Liver (tissue), 9 donors: ENCODE data around the gene MSMO1. TPM values are rescaled to one million over a fixed set of nuclear protein-coding genes. Genes with fewer than 3 reads are reported as not detected.

Experiments
- DNase-seq: peaks from one replicate; pipeline ENCODE4 v3.0.0-alpha.2; 2017; ENCODE audit warnings: low spot score
- H3K27ac ChIP-seq, 2 donors: one replicate each; pipeline ENCODE4 v1.7.0; 2013; ENCODE audit warnings: inconsistent platforms in 2 of 2, low read length in 2 of 2, control low read depth in 1 of 2, low read depth in 1 of 2, mild to moderate bottlenecking in 1 of 2
- H3K27me3 ChIP-seq, 4 donors: one replicate each; pipeline versions ENCODE4 v1.6.1 to v1.7.0; 2013; ENCODE audit warnings: low read length in 3 of 4, inconsistent platforms in 1 of 4, mild to moderate bottlenecking in 1 of 4, moderate library complexity in 1 of 4; ENCODE audit not compliant: control insufficient read depth in 4 of 4, insufficient read depth in 4 of 4
- H3K36me3 ChIP-seq, 4 donors: one replicate each; pipeline versions ENCODE4 v1.6.1 to v1.7.0; 2013; ENCODE audit warnings: low read length in 3 of 4, mild to moderate bottlenecking in 3 of 4, low read depth in 1 of 4, moderate library complexity in 1 of 4; ENCODE audit not compliant: control insufficient read depth in 4 of 4, insufficient read depth in 3 of 4
- H3K4me1 ChIP-seq, 4 donors: one replicate each; pipeline versions ENCODE4 v1.6.1 to v1.7.0; 2013; ENCODE audit warnings: low read length in 3 of 4, mild to moderate bottlenecking in 3 of 4, moderate library complexity in 1 of 4; ENCODE audit not compliant: control insufficient read depth in 4 of 4, insufficient read depth in 4 of 4
- H3K4me3 ChIP-seq, 3 donors: one replicate each; pipeline versions ENCODE4 v1.6.1 to v1.7.0; 2013; ENCODE audit warnings: low read length in 3 of 3, control low read depth in 1 of 3, low read depth in 1 of 3, mild to moderate bottlenecking in 1 of 3
- H3K9ac ChIP-seq, 2 donors: one replicate each; pipeline ENCODE4 v1.7.0; 2013; ENCODE audit warnings: low read length in 2 of 2, mild to moderate bottlenecking in 2 of 2, moderate library complexity in 2 of 2, control low read depth in 1 of 2, low read depth in 1 of 2
- H3K9me3 ChIP-seq, 4 donors: one replicate each; pipeline versions ENCODE4 v1.6.1 to v1.7.0; 2013; ENCODE audit warnings: low read length in 3 of 4; ENCODE audit not compliant: control insufficient read depth in 4 of 4
- ATF3 ChIP-seq: IDR thresholded peaks from 2 replicates; pipeline ENCODE4 v1.6.1; 2016; ENCODE audit warnings: antibody characterized with exemption
- CTCF ChIP-seq: fragments of 150-350 bp; IDR thresholded peaks from 2 replicates; pipeline ENCODE4 v1.5.1; 2017; ENCODE audit warnings: improper control_type of control experiment, low read depth, low read length; ENCODE audit not compliant: missing input control
- EGR1 ChIP-seq, 2 donors: IDR thresholded peaks; 2 replicates each; pipeline ENCODE4 v1.6.1; 2016 to 2018; ENCODE audit warnings: antibody characterized with exemption in 2 of 2, low read depth in 2 of 2
- FOXA1 ChIP-seq: IDR thresholded peaks from 2 replicates; pipeline ENCODE4 v1.6.1; 2016; ENCODE audit warnings: antibody characterized with exemption
- FOXA2 ChIP-seq: IDR thresholded peaks from 2 replicates; pipeline ENCODE4 v1.6.1; 2016; ENCODE audit warnings: antibody characterized with exemption
- GABPA ChIP-seq, 2 donors: IDR thresholded peaks in 1 of 2; conservative IDR thresholded peaks in 1 of 2; 2 replicates each; pipeline ENCODE4 v1.6.1; 2016; ENCODE audit warnings: antibody characterized with exemption in 2 of 2, mild to moderate bottlenecking in 1 of 2, moderate library complexity in 1 of 2
- HNF4A ChIP-seq, 2 donors: conservative IDR thresholded peaks; 2 replicates each; pipeline ENCODE4 v1.6.1; 2016; ENCODE audit warnings: antibody characterized with exemption in 2 of 2, mild to moderate bottlenecking in 2 of 2
- HNF4G ChIP-seq: IDR thresholded peaks from 2 replicates; pipeline ENCODE4 v1.6.1; 2016; ENCODE audit warnings: antibody characterized with exemption
- JUND ChIP-seq, 2 donors: IDR thresholded peaks; 2 replicates each; pipeline ENCODE4 v1.6.1; 2016; ENCODE audit warnings: antibody characterized with exemption in 2 of 2
- NR2F2 ChIP-seq: IDR thresholded peaks from 2 replicates; pipeline ENCODE4 v1.6.1; 2016; ENCODE audit warnings: antibody characterized with exemption
- RAD21 ChIP-seq, 2 donors: IDR thresholded peaks; 2 replicates each; pipeline ENCODE4 v1.6.1; 2016; ENCODE audit warnings: antibody characterized with exemption in 2 of 2, mild to moderate bottlenecking in 2 of 2
- REST ChIP-seq: IDR thresholded peaks from 2 replicates; pipeline ENCODE4 v1.6.1; 2016; ENCODE audit warnings: antibody characterized with exemption, mild to moderate bottlenecking
- RXRA ChIP-seq, 2 donors: IDR thresholded peaks; 2 replicates each; pipeline ENCODE4 v1.6.1; 2017 to 2018; ENCODE audit warnings: antibody characterized with exemption in 2 of 2, mild to moderate bottlenecking in 1 of 2
- TAF1 ChIP-seq: conservative IDR thresholded peaks from 2 replicates; pipeline ENCODE4 v1.6.1; 2016; ENCODE audit warnings: antibody characterized with exemption, mild to moderate bottlenecking
- YY1 ChIP-seq: IDR thresholded peaks from 2 replicates; pipeline ENCODE4 v1.6.1; 2016; ENCODE audit warnings: antibody characterized with exemption, mild to moderate bottlenecking
- WGBS: extraction: QIAGEN DNeasy Blood & Tissue Kit; methylation state at CpG from one replicate; pipeline ENCODE4 v1.1.7; 2013; 5-methylcytosine and 5-hydroxymethylcytosine counted together
- polyA plus RNA-seq, 2 donors: library from polyadenylated mRNA; stranded (reverse) in 1 of 2; unstranded in 1 of 2; fragments of 200-250 nt in 1 of 2; fragments of >200 nt in 1 of 2; fragmentation: Nextera tagmentation in 1 of 2; extraction: Ambion mirVana in 1 of 2; gene quantifications; one replicate each; pipeline versions ENCODE4 v1.2.1 to v1.2.3, GENCODE V29; 2013 to 2015
- total RNA-seq, 2 donors: library from RNA; depleted of rRNA; stranded (reverse); fragments of >200 nt; gene quantifications; one replicate each; pipeline ENCODE4 v1.2.3, GENCODE V29; 2014
- TF ChIP-seq, protein P1 (sequence below): IDR thresholded peaks from 2 replicates; pipeline ENCODE4 v1.6.1; 2016; ENCODE audit warnings: antibody characterized with exemption
- TF ChIP-seq, protein P2 (sequence below): IDR thresholded peaks from 2 replicates; pipeline ENCODE4 v1.6.1; 2016; ENCODE audit warnings: antibody characterized with exemption
- donor health status: healthy.
- donor health status: healthy.
- donor health status: healthy.
- donor health status: healthy.
- donor health status: healthy.

MSMO1 gene
- total and polyA plus RNA-seq, 4 donors = 153 to 721 (median 326) TPM

GRCh38 chr4:165319509-165319908, 8.0 kb upstream of the MSMO1 start:
- Histone ChIP-seq H3K27me3 (no peaks in the 10 kb centered on the region), H3K36me3 (peaks cover 0 to 12% (median under 1%) of the 10 kb centered on the region in 4 donors), H3K4me3 (no peak overlapping the region), H3K4me1 (no peaks in the 10 kb centered on the region), H3K9me3 (no peaks in the 10 kb centered on the region), H3K9ac (no peak overlapping the region), H3K27ac (no peak overlapping the region)
- WGBS = 94% methylated on average over 5 of the region's 5 CpGs
- DNase-seq = no peak
- no peak for TF ChIP-seq JUND (IDR thresholded peaks at IDR 0.05)
- no peak for TF ChIP-seq FOXA2
- TF ChIP-seq TAF1 = no peak
- TF ChIP-seq, protein P1, sequence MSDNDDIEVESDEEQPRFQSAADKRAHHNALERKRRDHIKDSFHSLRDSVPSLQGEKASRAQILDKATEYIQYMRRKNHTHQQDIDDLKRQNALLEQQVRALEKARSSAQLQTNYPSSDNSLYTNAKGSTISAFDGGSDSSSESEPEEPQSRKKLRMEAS = no peak
- no peak for TF ChIP-seq EGR1 (IDR thresholded peaks at IDR 0.05; ENCODE audit: low read depth in 2 of 2)
- TF ChIP-seq, protein P2, sequence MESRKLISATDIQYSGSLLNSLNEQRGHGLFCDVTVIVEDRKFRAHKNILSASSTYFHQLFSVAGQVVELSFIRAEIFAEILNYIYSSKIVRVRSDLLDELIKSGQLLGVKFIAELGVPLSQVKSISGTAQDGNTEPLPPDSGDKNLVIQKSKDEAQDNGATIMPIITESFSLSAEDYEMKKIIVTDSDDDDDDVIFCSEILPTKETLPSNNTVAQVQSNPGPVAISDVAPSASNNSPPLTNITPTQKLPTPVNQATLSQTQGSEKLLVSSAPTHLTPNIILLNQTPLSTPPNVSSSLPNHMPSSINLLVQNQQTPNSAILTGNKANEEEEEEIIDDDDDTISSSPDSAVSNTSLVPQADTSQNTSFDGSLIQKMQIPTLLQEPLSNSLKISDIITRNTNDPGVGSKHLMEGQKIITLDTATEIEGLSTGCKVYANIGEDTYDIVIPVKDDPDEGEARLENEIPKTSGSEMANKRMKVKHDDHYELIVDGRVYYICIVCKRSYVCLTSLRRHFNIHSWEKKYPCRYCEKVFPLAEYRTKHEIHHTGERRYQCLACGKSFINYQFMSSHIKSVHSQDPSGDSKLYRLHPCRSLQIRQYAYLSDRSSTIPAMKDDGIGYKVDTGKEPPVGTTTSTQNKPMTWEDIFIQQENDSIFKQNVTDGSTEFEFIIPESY = no peak
- TF ChIP-seq REST = no peak
- TF ChIP-seq ATF3 = no peak
- TF ChIP-seq HNF4G = no peak
- no peak for TF ChIP-seq NR2F2
- TF ChIP-seq YY1 = no peak
- TF ChIP-seq RAD21 (IDR thresholded peaks at IDR 0.05) = no peak
- no peak for TF ChIP-seq CTCF
- TF ChIP-seq GABPA (IDR thresholded peaks at IDR 0.05 in 1 of 2, conservative IDR thresholded peaks at IDR 0.05 in 1 of 2) = no peak
- TF ChIP-seq HNF4A (conservative IDR thresholded peaks at IDR 0.05) = no peak
- no peak for TF ChIP-seq RXRA (IDR thresholded peaks at IDR 0.05)
- TF ChIP-seq FOXA1 = no peak
